Mesendoderm (in vitro differentiated cells): ENCODE results near the gene PTPRM.

Source experiments
- DNase-seq: peaks from one replicate; pipeline ENCODE4 v3.0.0; 2013
- H2AK5ac ChIP-seq: 2 replicates; pipeline ENCODE4 v1.6.1; 2013; ENCODE audit warnings: low read length, inconsistent platforms
- H2BK120ac ChIP-seq: 2 replicates; pipeline ENCODE4 v1.6.1; 2013; ENCODE audit warnings: low read depth, mild to moderate bottlenecking, low read length, moderate library complexity, mixed read lengths
- H2BK15ac ChIP-seq: replicated peaks from 2 replicates; pipeline ENCODE4 v1.6.1; 2013; ENCODE audit warnings: low read depth, mild to moderate bottlenecking, moderate library complexity
- H2BK5ac ChIP-seq: 2 replicates; pipeline ENCODE4 v1.6.1; 2013; ENCODE audit warnings: low read length, inconsistent platforms
- H3K18ac ChIP-seq: 2 replicates; pipeline ENCODE4 v1.6.1; 2013; ENCODE audit warnings: mild to moderate bottlenecking, low read length, mixed read lengths
- H3K23ac ChIP-seq: one replicate; pipeline ENCODE4 v1.6.1; 2013; ENCODE audit warnings: low read length
- H3K27ac ChIP-seq: 2 replicates; pipeline ENCODE4 v1.5.1; 2013; ENCODE audit warnings: low read depth, mild to moderate bottlenecking, inconsistent platforms, low read length, moderate library complexity
- H3K27me3 ChIP-seq: 2 replicates; pipeline ENCODE4 v1.6.1; 2013; ENCODE audit warnings: low read length, control low read depth, mild to moderate bottlenecking, inconsistent platforms; ENCODE audit not compliant: insufficient read depth, poor library complexity
- H3K36me3 ChIP-seq: 2 replicates; pipeline ENCODE4 v1.6.1; 2013; ENCODE audit warnings: low read length, inconsistent platforms; ENCODE audit not compliant: control insufficient read depth, insufficient read depth
- H3K4ac ChIP-seq: one replicate; pipeline ENCODE4 v1.6.1; 2013; ENCODE audit warnings: low read depth, mild to moderate bottlenecking, low read length, moderate library complexity
- H3K4me1 ChIP-seq: 2 replicates; pipeline ENCODE4 v1.6.1; 2013; ENCODE audit warnings: low read depth, low read length, inconsistent platforms; ENCODE audit not compliant: control insufficient read depth
- H3K4me2 ChIP-seq: 2 replicates; pipeline ENCODE4 v1.6.1; 2013; ENCODE audit warnings: low read length
- H3K4me3 ChIP-seq: 2 replicates; pipeline ENCODE4 v1.5.1; 2013; ENCODE audit warnings: mild to moderate bottlenecking, low read length
- H3K56ac ChIP-seq: one replicate; pipeline ENCODE4 v1.6.1; 2013; ENCODE audit warnings: low read length
- H3K79me1 ChIP-seq: 2 replicates; pipeline ENCODE4 v1.6.1; 2013; ENCODE audit warnings: low read length, inconsistent platforms
- H3K79me2 ChIP-seq: 2 replicates; pipeline ENCODE4 v1.6.1; 2013; ENCODE audit warnings: mild to moderate bottlenecking, low read length; ENCODE audit not compliant: control insufficient read depth, insufficient read depth
- H3K9ac ChIP-seq: 2 replicates; pipeline ENCODE4 v1.6.1; 2013; ENCODE audit warnings: low read length, inconsistent platforms
- H4K5ac ChIP-seq: one replicate; pipeline ENCODE4 v1.6.1; 2013; ENCODE audit warnings: low read length
- H4K8ac ChIP-seq: one replicate; pipeline ENCODE4 v1.6.1; 2013; ENCODE audit warnings: low read depth, mild to moderate bottlenecking, control low read depth, low read length, moderate library complexity
- WGBS: extraction: QIAGEN DNeasy Blood & Tissue Kit; methylation state at CpG from one replicate; pipeline ENCODE4 v1.1.7; 2013; ENCODE audit warnings: low lambda C conversion rate, missing lambda C conversion rate; ENCODE audit not compliant: insufficient coverage; ENCODE audit errors: extremely low coverage; 5-methylcytosine and 5-hydroxymethylcytosine counted together

Gene PTPRM

GRCh38 chr18:7873316-7873715, 306.2 kb downstream of the PTPRM start:
- H3K27ac ChIP-seq: no peak overlapping the region
- H3K79me1 ChIP-seq: no peaks in the 10 kb centered on the region
- no peak for DNase-seq
- no peak overlapping the region for H4K8ac ChIP-seq
- no peaks in the 10 kb centered on the region for H3K27me3 ChIP-seq
- H3K4me3 ChIP-seq: no peak overlapping the region
- H3K4me2 ChIP-seq: no peak overlapping the region
- H2BK15ac ChIP-seq: no peak overlapping the region
- no peak overlapping the region for H3K56ac ChIP-seq
- no peak overlapping the region for H4K5ac ChIP-seq
- no peaks in the 10 kb centered on the region for H3K36me3 ChIP-seq
- WGBS: no CpG with 5 or more reads among the region's 2 CpGs
- no peak overlapping the region for H3K9ac ChIP-seq
- no peaks in the 10 kb centered on the region for H3K4me1 ChIP-seq
- H2BK120ac ChIP-seq: no peak overlapping the region
- H2BK5ac ChIP-seq: no peak overlapping the region
- H3K79me2 ChIP-seq: no peaks in the 10 kb centered on the region
- H3K23ac ChIP-seq: no peak overlapping the region
- no peak overlapping the region for H3K4ac ChIP-seq
- no peak overlapping the region for H3K18ac ChIP-seq
- no peak overlapping the region for H2AK5ac ChIP-seq

- Histone ChIP-seq H3K4me3 (no peak overlapping the region), H3K4me1 (no peaks in the 10 kb centered on the region), H3K36me3 (no peaks in the 10 kb centered on the region), H2BK120ac (no peak overlapping the region), H3K4ac (no peak overlapping the region), H2BK15ac (no peak overlapping the region), H3K9ac (no peak overlapping the region), H3K79me1 (no peaks in the 10 kb centered on the region), H3K56ac (no peak overlapping the region), H3K18ac (no peak overlapping the region), H4K5ac (no peak overlapping the region), H2BK5ac (no peak overlapping the region), H3K27ac (no peak overlapping the region), H3K23ac (no peak overlapping the region), H3K79me2 (no peaks in the 10 kb centered on the region), H4K8ac (no peak overlapping the region), H2AK5ac (no peak overlapping the region), H3K4me2 (no peak overlapping the region), H3K27me3 (no peaks in the 10 kb centered on the region)
- no peak for DNase-seq
- WGBS: no CpG with 5 or more reads among the region's 2 CpGs
Observed at GRCh38 chr18:7876354-7877104, 309.4 kb downstream of the PTPRM start.

DNA sequence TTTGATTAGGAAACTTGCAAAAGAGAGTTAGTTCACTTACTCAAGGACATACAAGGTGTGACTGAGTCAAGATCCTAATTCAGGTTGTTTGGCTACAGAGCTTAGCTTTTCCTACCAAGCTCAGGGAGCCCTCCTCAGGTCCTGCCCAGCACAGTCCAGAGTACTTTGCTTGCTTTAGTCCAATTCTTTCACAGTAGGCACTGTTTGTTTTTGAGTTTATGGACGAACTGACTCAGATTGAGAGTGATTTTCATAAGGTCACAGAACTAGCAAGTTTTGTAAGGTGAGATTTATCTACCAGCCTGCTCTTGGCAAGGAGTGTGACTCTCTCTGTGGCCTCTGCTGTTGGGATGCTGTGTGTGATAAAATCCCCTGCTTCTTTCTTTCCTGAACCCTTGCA, 310.5 kb downstream of the PTPRM start:
- H3K4ac ChIP-seq: no peak overlapping the region
- H3K56ac ChIP-seq: no peak overlapping the region
- H3K9ac ChIP-seq: no peak overlapping the region
- no peak overlapping the region for H3K18ac ChIP-seq
- no peak overlapping the region for H2BK120ac ChIP-seq
- no peaks in the 10 kb centered on the region for H3K79me1 ChIP-seq
- no peak overlapping the region for H2BK15ac ChIP-seq
- H3K27me3 ChIP-seq: no peaks in the 10 kb centered on the region
- no peak overlapping the region for H3K23ac ChIP-seq
- H2AK5ac ChIP-seq: no peak overlapping the region
- H3K79me2 ChIP-seq: no peaks in the 10 kb centered on the region
- H4K5ac ChIP-seq: no peak overlapping the region
- H3K4me1 ChIP-seq: no peaks in the 10 kb centered on the region
- no peaks in the 10 kb centered on the region for H3K36me3 ChIP-seq
- H3K27ac ChIP-seq: no peak overlapping the region
- WGBS: no CpG with 5 or more reads among the region's 1 CpG
- no peak for DNase-seq
- no peak overlapping the region for H4K8ac ChIP-seq
- H3K4me3 ChIP-seq: no peak overlapping the region
- H3K4me2 ChIP-seq: no peak overlapping the region
- no peak overlapping the region for H2BK5ac ChIP-seq

DNA sequence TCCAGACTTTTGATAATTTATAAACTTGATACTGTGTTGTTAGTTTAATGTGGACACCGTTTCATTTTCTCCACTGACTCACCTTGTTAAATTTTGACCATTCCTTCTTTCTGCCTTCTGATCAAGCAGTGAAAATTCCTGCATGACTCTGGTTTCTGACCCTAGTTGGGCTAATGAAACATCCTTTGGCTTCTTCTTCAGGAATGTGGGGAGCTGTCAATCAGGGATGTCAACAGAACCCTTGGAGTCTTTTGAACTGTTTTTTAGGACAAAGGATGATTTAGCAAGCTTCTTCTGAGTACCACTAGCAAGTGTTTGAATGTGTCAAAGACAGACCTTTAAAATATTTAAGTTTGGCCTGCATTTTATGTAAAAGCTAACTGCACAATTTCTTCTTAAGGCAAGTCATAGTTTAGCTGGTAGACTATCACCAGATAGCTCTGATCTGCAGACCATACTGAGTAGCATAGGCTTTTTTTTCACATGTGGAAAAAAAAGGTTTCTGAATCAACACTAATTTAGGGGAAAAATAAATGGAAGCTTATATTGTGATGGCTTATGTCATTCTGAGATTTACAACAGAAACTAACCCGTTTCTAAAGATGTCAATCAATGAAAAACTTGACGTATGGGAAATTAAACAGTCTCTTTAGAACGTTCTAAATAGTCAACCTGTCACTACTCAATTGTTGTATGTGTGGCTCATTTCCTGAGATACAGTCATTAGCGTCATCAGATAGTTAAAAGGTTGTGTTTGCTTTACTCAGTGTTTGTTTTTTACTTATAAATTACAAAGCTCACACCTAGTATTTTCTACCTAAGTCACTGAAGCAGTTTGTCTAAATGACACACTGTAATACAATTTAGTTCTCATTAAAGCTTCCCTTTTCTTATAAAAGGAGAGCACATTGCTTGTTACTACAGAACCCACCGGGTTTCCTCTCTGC, 311.4 kb downstream of the PTPRM start:
- peak; percentile 32 for DNase-seq
- H3K9ac ChIP-seq: no peak overlapping the region
- H2AK5ac ChIP-seq: no peak overlapping the region
- H2BK120ac ChIP-seq: no peak overlapping the region
- H3K36me3 ChIP-seq: no peaks in the 10 kb centered on the region
- no peak overlapping the region for H3K4me3 ChIP-seq
- H3K4ac ChIP-seq: no peak overlapping the region
- no peak overlapping the region for H4K5ac ChIP-seq
- WGBS: no CpG with 5 or more reads among the region's 6 CpGs
- H4K8ac ChIP-seq: no peak overlapping the region
- no peak overlapping the region for H3K23ac ChIP-seq
- no peak overlapping the region for H3K18ac ChIP-seq
- no peak overlapping the region for H3K27ac ChIP-seq
- no peaks in the 10 kb centered on the region for H3K27me3 ChIP-seq
- no peaks in the 10 kb centered on the region for H3K79me1 ChIP-seq
- no peak overlapping the region for H3K4me2 ChIP-seq
- no peak overlapping the region for H2BK5ac ChIP-seq
- H3K56ac ChIP-seq: no peak overlapping the region
- no peaks in the 10 kb centered on the region for H3K79me2 ChIP-seq
- no peak overlapping the region for H2BK15ac ChIP-seq
- no peaks in the 10 kb centered on the region for H3K4me1 ChIP-seq

DNA sequence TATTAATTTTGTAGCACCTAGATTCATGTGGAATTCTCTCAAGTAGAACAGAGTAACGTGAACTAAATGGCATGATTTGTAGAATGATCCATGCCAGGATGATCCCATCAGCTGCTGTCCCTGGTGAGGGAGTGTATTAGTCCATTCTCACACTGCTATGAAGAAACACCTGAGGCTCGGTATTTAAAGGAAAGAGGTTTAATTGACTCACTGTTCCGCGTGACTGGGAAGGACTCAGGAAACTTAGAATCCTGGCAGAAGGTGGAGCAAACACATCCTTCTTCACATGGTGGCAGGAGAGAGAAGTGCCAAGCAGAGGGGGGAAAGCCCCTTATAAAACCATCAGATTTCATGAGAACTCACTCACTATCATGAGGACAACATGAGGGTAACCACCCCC, 312.6 kb downstream of the PTPRM start:
- no peak overlapping the region for H3K4ac ChIP-seq
- H3K79me1 ChIP-seq: no peaks in the 10 kb centered on the region
- no peak overlapping the region for H2AK5ac ChIP-seq
- no peak overlapping the region for H2BK15ac ChIP-seq
- no peak overlapping the region for H2BK120ac ChIP-seq
- DNase-seq: no peak
- H4K8ac ChIP-seq: no peak overlapping the region
- H3K27me3 ChIP-seq: no peaks in the 10 kb centered on the region
- H3K9ac ChIP-seq: no peak overlapping the region
- H3K18ac ChIP-seq: no peak overlapping the region
- no peaks in the 10 kb centered on the region for H3K4me1 ChIP-seq
- H3K4me3 ChIP-seq: no peak overlapping the region
- WGBS: no CpG with 5 or more reads among the region's 4 CpGs
- no peak overlapping the region for H3K56ac ChIP-seq
- H3K23ac ChIP-seq: no peak overlapping the region
- H3K4me2 ChIP-seq: no peak overlapping the region
- no peak overlapping the region for H2BK5ac ChIP-seq
- no peak overlapping the region for H4K5ac ChIP-seq
- no peaks in the 10 kb centered on the region for H3K36me3 ChIP-seq
- H3K79me2 ChIP-seq: no peaks in the 10 kb centered on the region
- H3K27ac ChIP-seq: no peak overlapping the region
